ENCODE measurements around the gene RLN3.

The RLN3 gene

DNA sequence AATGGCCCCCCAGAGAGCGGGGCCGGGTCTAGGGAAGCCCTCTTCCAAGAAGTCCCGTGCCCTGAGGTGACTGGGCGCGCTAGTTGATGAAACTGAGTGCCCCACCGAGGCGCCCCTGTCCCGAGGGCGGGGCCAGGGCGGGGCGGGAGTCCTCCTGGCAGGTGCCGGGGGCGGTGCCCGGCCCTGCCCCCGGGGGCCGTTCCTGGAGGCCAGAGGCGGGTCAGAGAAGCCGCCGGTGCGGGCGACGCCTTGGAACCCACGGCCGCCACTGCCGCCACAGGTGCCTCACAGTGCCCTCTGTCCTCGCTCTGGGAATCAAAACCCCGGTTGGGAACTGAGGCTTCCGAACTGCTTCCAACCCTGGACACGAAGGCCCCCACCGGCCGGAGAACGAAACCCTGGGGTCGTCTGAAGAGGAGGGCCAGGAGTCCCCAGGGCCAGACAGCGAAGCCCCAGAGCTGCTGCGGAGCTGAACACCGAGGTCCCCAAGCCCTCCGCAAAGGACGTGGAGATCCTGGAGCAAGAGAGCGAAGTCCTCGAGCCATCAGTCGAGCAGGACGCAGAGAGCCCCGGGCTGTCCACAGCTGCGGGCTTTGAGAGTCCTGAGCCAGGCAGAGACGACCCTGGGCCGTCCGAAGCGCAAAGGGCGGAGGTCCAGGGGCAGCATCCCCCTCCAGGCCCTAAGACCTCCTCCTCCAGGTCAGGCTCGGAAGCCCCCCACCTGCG lies 44.8 kb downstream of the RLN3 start, which contains the start of gene MISP3:
Gene MISP3, plus strand, starts transcription at position 252 of the 726 bp plus-strand sequence. CDS start 524 bp downstream, outside the sequence.
- ChIA-PET CTCF (interaction anchor here (0.5 to 2.7 kb wide), 18 partner anchors 8 to 238 kb away, joined by 3 to 22 read pairs (median 4); partner anchors contain the start of genes ASF1B and IL27RA), POLR2A (ENCODE audit: low non-redundant PET) (no interaction called here)
- TF ChIP-seq, protein P1, sequence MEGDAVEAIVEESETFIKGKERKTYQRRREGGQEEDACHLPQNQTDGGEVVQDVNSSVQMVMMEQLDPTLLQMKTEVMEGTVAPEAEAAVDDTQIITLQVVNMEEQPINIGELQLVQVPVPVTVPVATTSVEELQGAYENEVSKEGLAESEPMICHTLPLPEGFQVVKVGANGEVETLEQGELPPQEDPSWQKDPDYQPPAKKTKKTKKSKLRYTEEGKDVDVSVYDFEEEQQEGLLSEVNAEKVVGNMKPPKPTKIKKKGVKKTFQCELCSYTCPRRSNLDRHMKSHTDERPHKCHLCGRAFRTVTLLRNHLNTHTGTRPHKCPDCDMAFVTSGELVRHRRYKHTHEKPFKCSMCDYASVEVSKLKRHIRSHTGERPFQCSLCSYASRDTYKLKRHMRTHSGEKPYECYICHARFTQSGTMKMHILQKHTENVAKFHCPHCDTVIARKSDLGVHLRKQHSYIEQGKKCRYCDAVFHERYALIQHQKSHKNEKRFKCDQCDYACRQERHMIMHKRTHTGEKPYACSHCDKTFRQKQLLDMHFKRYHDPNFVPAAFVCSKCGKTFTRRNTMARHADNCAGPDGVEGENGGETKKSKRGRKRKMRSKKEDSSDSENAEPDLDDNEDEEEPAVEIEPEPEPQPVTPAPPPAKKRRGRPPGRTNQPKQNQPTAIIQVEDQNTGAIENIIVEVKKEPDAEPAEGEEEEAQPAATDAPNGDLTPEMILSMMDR (conservative IDR thresholded peaks at IDR 0.05; ENCODE audit: low read depth): no peak
- H3K27ac ChIP-seq: peak within 1 kb of the TSS; percentile 85
- no peak for DNase-seq (ENCODE audit: low spot score)

DNA sequence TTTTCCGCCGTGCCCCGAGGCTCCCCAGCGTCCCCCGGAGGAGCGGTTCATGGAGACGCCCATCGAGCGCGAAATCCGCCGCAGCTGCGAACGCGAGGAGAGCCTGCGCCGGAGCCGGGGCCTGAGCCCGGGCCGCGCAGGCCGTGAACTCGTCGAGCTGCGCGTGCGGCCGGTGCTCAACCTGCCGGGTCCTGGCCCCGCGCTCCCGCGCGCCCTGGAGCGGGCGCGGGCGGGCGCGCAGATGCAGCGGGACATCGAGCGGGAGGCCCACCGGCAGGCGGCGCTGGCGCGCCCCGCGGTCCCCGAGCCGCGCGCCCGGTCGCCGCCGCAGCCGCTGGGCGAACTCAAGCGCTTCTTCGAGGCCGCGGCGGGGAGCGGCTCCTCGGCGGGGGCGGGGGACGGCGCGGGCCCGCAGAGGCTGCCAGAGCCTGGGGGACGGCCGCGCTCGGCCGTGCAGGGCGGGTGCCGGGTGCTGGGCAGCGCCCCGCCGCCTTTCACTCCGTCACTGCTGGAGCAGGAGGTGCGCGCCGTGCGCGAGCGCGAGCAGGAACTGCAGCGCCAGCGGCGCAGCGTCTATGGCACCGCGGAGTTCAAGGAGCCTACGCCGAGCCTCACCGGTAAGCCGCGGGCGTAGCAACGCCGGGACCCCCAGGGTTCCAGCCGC lies 45.4 kb downstream of the RLN3 start:
- POLR2A ChIA-PET (ENCODE audit: low non-redundant PET): no interaction called here
- H3K27ac ChIP-seq: peak overlapping the region; percentile 85

GRCh38 chr19:14073925-14074838 lies 46.2 kb downstream of the RLN3 start:
- POLR2A ChIA-PET (ENCODE audit: low non-redundant PET): no interaction called here
- peak overlapping the region; percentile 85 for H3K27ac ChIP-seq
- CTCF ChIA-PET: interaction anchor here (0.5 to 2.7 kb wide), 13 partner anchors 9 to 212 kb away, joined by 3 to 22 read pairs (median 4); no protein-coding TSS in a partner anchor
- peak; percentile 62 for DNase-seq (ENCODE audit: low spot score)
- TF ChIP-seq, protein P1 (conservative IDR thresholded peaks at IDR 0.05; ENCODE audit: low read depth): no peak

More for the DNA sequence above, 45.4 kb downstream of the RLN3 start:
- peak; percentile 81 for DNase-seq (ENCODE audit: low spot score)
- TF ChIP-seq, protein P1 (conservative IDR thresholded peaks at IDR 0.05; ENCODE audit: low read depth): peak; percentile 99
- CTCF ChIA-PET: interaction anchor here (0.5 to 2.7 kb wide), 21 partner anchors 8 to 226 kb away, joined by 3 to 22 read pairs (median 4); partner anchors contain the start of gene ASF1B

DNA sequence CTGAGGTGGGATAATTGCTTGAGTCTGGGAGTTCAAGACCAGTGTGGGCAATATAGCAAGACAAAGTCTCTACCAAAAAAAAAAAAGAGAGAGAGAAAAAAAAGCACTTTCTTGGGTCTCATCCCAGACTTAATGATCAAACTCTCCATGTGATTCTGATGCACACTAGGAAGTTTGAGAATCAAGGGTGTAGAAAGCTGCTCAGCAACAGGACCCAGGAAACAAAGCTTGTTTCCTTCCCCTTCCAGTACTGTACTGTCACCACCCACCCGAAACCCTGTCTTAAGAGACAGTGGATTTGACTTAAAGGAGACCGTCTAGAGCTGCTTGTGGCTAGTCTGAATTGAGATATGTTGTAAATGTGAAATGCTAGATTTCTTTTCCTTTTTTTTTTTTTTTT lies 50.5 kb downstream of the RLN3 start:
- TF ChIP-seq, protein P1 (conservative IDR thresholded peaks at IDR 0.05; ENCODE audit: low read depth): no peak
- ChIA-PET CTCF (interaction anchor here (0.7 to 0.9 kb wide), 3 partner anchors 19 to 1170 kb away, joined by 3 to 5 read pairs (median 3); partner anchors contain the start of gene ASF1B), POLR2A (ENCODE audit: low non-redundant PET) (no interaction called here)
- DNase-seq (ENCODE audit: low spot score): no peak
- H3K27ac ChIP-seq: no peak overlapping the region

All from RWPE1 (cell line).